Liver (tissue), 9 donors: ENCODE results near the gene SHC1. TPM values are rescaled to one million over a fixed set of nuclear protein-coding genes. Genes with fewer than 3 reads are reported as not detected.

Source experiments
- DNase-seq: peaks from one replicate; pipeline ENCODE4 v3.0.0-alpha.2; 2017; ENCODE audit warnings: low spot score
- H3K27ac ChIP-seq, 2 donors: one replicate each; pipeline ENCODE4 v1.7.0; 2013; ENCODE audit warnings: inconsistent platforms in 2 of 2, low read length in 2 of 2, control low read depth in 1 of 2, low read depth in 1 of 2, mild to moderate bottlenecking in 1 of 2
- H3K27me3 ChIP-seq, 4 donors: one replicate each; pipeline versions ENCODE4 v1.6.1 to v1.7.0; 2013; ENCODE audit warnings: low read length in 3 of 4, inconsistent platforms in 1 of 4, mild to moderate bottlenecking in 1 of 4, moderate library complexity in 1 of 4; ENCODE audit not compliant: control insufficient read depth in 4 of 4, insufficient read depth in 4 of 4
- H3K36me3 ChIP-seq, 4 donors: one replicate each; pipeline versions ENCODE4 v1.6.1 to v1.7.0; 2013; ENCODE audit warnings: low read length in 3 of 4, mild to moderate bottlenecking in 3 of 4, low read depth in 1 of 4, moderate library complexity in 1 of 4; ENCODE audit not compliant: control insufficient read depth in 4 of 4, insufficient read depth in 3 of 4
- H3K4me1 ChIP-seq, 4 donors: one replicate each; pipeline versions ENCODE4 v1.6.1 to v1.7.0; 2013; ENCODE audit warnings: low read length in 3 of 4, mild to moderate bottlenecking in 3 of 4, moderate library complexity in 1 of 4; ENCODE audit not compliant: control insufficient read depth in 4 of 4, insufficient read depth in 4 of 4
- H3K4me3 ChIP-seq, 3 donors: one replicate each; pipeline versions ENCODE4 v1.6.1 to v1.7.0; 2013; ENCODE audit warnings: low read length in 3 of 3, control low read depth in 1 of 3, low read depth in 1 of 3, mild to moderate bottlenecking in 1 of 3
- H3K9ac ChIP-seq, 2 donors: one replicate each; pipeline ENCODE4 v1.7.0; 2013; ENCODE audit warnings: low read length in 2 of 2, mild to moderate bottlenecking in 2 of 2, moderate library complexity in 2 of 2, control low read depth in 1 of 2, low read depth in 1 of 2
- H3K9me3 ChIP-seq, 4 donors: one replicate each; pipeline versions ENCODE4 v1.6.1 to v1.7.0; 2013; ENCODE audit warnings: low read length in 3 of 4; ENCODE audit not compliant: control insufficient read depth in 4 of 4
- ATF3 ChIP-seq: IDR thresholded peaks from 2 replicates; pipeline ENCODE4 v1.6.1; 2016; ENCODE audit warnings: antibody characterized with exemption
- CTCF ChIP-seq: fragments of 150-350 bp; IDR thresholded peaks from 2 replicates; pipeline ENCODE4 v1.5.1; 2017; ENCODE audit warnings: improper control_type of control experiment, low read depth, low read length; ENCODE audit not compliant: missing input control
- EGR1 ChIP-seq, 2 donors: IDR thresholded peaks; 2 replicates each; pipeline ENCODE4 v1.6.1; 2016 to 2018; ENCODE audit warnings: antibody characterized with exemption in 2 of 2, low read depth in 2 of 2
- FOXA2 ChIP-seq: IDR thresholded peaks from 2 replicates; pipeline ENCODE4 v1.6.1; 2016; ENCODE audit warnings: antibody characterized with exemption
- GABPA ChIP-seq, 2 donors: IDR thresholded peaks in 1 of 2; conservative IDR thresholded peaks in 1 of 2; 2 replicates each; pipeline ENCODE4 v1.6.1; 2016; ENCODE audit warnings: antibody characterized with exemption in 2 of 2, mild to moderate bottlenecking in 1 of 2, moderate library complexity in 1 of 2
- HNF4A ChIP-seq, 2 donors: conservative IDR thresholded peaks; 2 replicates each; pipeline ENCODE4 v1.6.1; 2016; ENCODE audit warnings: antibody characterized with exemption in 2 of 2, mild to moderate bottlenecking in 2 of 2
- JUND ChIP-seq, 2 donors: IDR thresholded peaks; 2 replicates each; pipeline ENCODE4 v1.6.1; 2016; ENCODE audit warnings: antibody characterized with exemption in 2 of 2
- NR2F2 ChIP-seq: IDR thresholded peaks from 2 replicates; pipeline ENCODE4 v1.6.1; 2016; ENCODE audit warnings: antibody characterized with exemption
- RAD21 ChIP-seq, 2 donors: IDR thresholded peaks; 2 replicates each; pipeline ENCODE4 v1.6.1; 2016; ENCODE audit warnings: antibody characterized with exemption in 2 of 2, mild to moderate bottlenecking in 2 of 2
- REST ChIP-seq: IDR thresholded peaks from 2 replicates; pipeline ENCODE4 v1.6.1; 2016; ENCODE audit warnings: antibody characterized with exemption, mild to moderate bottlenecking
- RXRA ChIP-seq, 2 donors: IDR thresholded peaks; 2 replicates each; pipeline ENCODE4 v1.6.1; 2017 to 2018; ENCODE audit warnings: antibody characterized with exemption in 2 of 2, mild to moderate bottlenecking in 1 of 2
- SP1 ChIP-seq: IDR thresholded peaks from 2 replicates; pipeline ENCODE4 v1.6.1; 2018; ENCODE audit warnings: antibody characterized with exemption, mild to moderate bottlenecking
- TAF1 ChIP-seq: conservative IDR thresholded peaks from 2 replicates; pipeline ENCODE4 v1.6.1; 2016; ENCODE audit warnings: antibody characterized with exemption, mild to moderate bottlenecking
- YY1 ChIP-seq: IDR thresholded peaks from 2 replicates; pipeline ENCODE4 v1.6.1; 2016; ENCODE audit warnings: antibody characterized with exemption, mild to moderate bottlenecking
- WGBS: extraction: QIAGEN DNeasy Blood & Tissue Kit; methylation state at CpG from one replicate; pipeline ENCODE4 v1.1.7; 2013; 5-methylcytosine and 5-hydroxymethylcytosine counted together
- polyA plus RNA-seq, 2 donors: library from polyadenylated mRNA; stranded (reverse) in 1 of 2; unstranded in 1 of 2; fragments of 200-250 nt in 1 of 2; fragments of >200 nt in 1 of 2; fragmentation: Nextera tagmentation in 1 of 2; extraction: Ambion mirVana in 1 of 2; gene quantifications; one replicate each; pipeline versions ENCODE4 v1.2.1 to v1.2.3, GENCODE V29; 2013 to 2015
- total RNA-seq, 2 donors: library from RNA; depleted of rRNA; stranded (reverse); fragments of >200 nt; gene quantifications; one replicate each; pipeline ENCODE4 v1.2.3, GENCODE V29; 2014
- TF ChIP-seq, protein P1 (sequence below): IDR thresholded peaks from 2 replicates; pipeline ENCODE4 v1.6.1; 2016; ENCODE audit warnings: antibody characterized with exemption
- donor health status: healthy.
- donor health status: healthy.
- donor health status: healthy.
- donor health status: healthy.
- donor health status: healthy.

Gene SHC1
- total and polyA plus RNA-seq, 4 donors: 27.2 to 65.5 (median 58.0) TPM

DNA sequence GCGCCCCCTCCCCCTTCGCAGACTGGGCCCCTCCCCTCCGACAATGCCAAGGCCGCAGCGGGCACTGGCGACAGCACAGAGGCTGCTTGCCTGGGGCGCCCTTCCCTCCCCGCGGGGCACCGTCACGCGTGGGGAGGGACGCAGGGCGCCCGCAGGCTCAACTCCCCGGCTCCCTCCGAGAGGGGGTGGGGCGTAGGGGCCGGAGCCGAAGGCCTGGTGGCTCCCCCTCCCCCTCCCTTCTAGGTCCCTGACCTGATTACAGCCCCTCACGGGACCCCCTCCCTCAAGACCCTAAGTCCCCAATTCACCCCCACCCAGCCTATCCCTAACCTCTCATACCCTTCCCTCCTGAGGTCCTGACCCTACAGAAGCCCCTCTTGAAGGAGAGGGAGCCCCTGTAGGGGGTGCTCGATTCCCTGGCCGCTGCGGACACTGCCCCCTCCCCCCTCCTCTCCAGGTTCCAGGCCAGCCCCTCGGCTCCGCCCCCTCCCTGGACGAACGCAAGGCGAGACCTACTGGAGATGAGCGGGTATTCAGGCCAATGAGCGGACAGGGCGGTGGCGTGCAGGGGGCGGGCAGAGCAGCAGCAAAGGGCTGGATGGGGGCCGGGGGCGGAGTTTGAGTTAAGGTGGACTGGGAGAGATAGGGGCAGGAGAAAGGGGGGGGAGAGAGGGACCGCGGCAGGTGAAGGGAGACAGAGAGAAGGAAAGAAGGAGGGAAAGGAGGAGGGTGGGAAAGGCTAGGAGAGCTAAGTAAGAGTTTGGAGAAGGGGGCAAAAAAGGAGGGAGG lies 31.3 kb upstream of the SHC1 start:
- under 1% methylated on average over 38 of the region's 38 CpGs for WGBS
- peaks cover 18 to 53% (median 44%) of the 10 kb centered on the region in 4 donors for H3K4me1 ChIP-seq

More for the DNA sequence above, 31.3 kb upstream of the SHC1 start:
- TF ChIP-seq TAF1 (no peak), RAD21 (IDR thresholded peaks at IDR 0.05) (peak in 1 of 2 donors; percentile 24), CTCF (peak; percentile 16), HNF4A (conservative IDR thresholded peaks at IDR 0.05) (peak in 1 of 2 donors; percentile 19), FOXA2 (no peak), ATF3 (no peak), EGR1 (IDR thresholded peaks at IDR 0.05; ENCODE audit: low read depth in 2 of 2) (peak in 1 of 2 donors; percentile 63), JUND (IDR thresholded peaks at IDR 0.05) (no peak), NR2F2 (peak; percentile 38), SP1 (peak; percentile 79), GABPA (IDR thresholded peaks at IDR 0.05 in 1 of 2, conservative IDR thresholded peaks at IDR 0.05 in 1 of 2) (peak in 1 of 2 donors; percentile 46), RXRA (IDR thresholded peaks at IDR 0.05) (peak in 1 of 2 donors; percentile 48), REST (no peak), YY1 (no peak)
- TF ChIP-seq, protein P1, sequence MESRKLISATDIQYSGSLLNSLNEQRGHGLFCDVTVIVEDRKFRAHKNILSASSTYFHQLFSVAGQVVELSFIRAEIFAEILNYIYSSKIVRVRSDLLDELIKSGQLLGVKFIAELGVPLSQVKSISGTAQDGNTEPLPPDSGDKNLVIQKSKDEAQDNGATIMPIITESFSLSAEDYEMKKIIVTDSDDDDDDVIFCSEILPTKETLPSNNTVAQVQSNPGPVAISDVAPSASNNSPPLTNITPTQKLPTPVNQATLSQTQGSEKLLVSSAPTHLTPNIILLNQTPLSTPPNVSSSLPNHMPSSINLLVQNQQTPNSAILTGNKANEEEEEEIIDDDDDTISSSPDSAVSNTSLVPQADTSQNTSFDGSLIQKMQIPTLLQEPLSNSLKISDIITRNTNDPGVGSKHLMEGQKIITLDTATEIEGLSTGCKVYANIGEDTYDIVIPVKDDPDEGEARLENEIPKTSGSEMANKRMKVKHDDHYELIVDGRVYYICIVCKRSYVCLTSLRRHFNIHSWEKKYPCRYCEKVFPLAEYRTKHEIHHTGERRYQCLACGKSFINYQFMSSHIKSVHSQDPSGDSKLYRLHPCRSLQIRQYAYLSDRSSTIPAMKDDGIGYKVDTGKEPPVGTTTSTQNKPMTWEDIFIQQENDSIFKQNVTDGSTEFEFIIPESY: no peak
- H3K27me3 ChIP-seq: no peaks in the 10 kb centered on the region
- H3K9me3 ChIP-seq: no peaks in the 10 kb centered on the region
- peak; percentile 99 for DNase-seq
- no peaks in the 10 kb centered on the region for H3K36me3 ChIP-seq
- H3K4me3 ChIP-seq: peak overlapping the region; percentile 73 to 80 (median 73)
- H3K9ac ChIP-seq: peak overlapping the region; percentile 36 to 87
- peak overlapping the region; percentile 96 to 97 for H3K27ac ChIP-seq
